RCC 7860 (cell line): ENCODE measurements around the gene PLXNB2.

ENCODE experiments used
- DNase-seq: peaks from one replicate; pipeline ENCODE4 v3.0.0-alpha.2; 2015; ENCODE audit warnings: low spot score
- FAIRE-seq: peaks from 2 replicates; lab custom pipeline; 2012; peaks lifted over from hg19 to GRCh38; lab: Jason Lieb, UNC

The PLXNB2 gene

GRCh38 chr22:50311606-50312351 lies 4.3 kb upstream of the PLXNB2 start:
- no peak for FAIRE-seq
- no peak for DNase-seq

DNA sequence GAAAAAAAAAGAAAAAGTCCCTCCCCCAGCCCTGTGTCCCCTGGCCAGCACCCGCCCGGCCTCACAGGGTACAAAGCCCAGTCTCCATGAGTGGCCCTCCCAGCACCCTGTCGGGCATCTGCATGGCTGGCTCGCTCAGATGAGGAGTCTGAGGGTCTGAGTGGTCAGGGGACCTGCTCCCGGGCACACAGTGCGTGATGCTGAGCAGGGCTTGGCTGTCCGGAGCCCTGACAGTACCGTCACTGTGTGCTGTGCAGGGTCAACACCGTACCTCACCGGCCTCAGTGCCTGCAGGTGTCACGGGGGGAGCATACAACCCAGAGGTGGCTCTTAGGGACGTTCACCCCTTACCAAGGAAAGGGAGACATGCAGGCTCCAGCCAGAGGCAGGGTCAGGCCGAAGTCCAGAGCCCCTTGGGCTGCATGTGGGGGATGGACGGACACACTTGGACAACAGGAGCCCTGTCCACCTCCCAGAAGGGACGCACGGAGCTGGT lies 3.6 kb upstream of the PLXNB2 start:
- no peak for FAIRE-seq
- no peak for DNase-seq

DNA sequence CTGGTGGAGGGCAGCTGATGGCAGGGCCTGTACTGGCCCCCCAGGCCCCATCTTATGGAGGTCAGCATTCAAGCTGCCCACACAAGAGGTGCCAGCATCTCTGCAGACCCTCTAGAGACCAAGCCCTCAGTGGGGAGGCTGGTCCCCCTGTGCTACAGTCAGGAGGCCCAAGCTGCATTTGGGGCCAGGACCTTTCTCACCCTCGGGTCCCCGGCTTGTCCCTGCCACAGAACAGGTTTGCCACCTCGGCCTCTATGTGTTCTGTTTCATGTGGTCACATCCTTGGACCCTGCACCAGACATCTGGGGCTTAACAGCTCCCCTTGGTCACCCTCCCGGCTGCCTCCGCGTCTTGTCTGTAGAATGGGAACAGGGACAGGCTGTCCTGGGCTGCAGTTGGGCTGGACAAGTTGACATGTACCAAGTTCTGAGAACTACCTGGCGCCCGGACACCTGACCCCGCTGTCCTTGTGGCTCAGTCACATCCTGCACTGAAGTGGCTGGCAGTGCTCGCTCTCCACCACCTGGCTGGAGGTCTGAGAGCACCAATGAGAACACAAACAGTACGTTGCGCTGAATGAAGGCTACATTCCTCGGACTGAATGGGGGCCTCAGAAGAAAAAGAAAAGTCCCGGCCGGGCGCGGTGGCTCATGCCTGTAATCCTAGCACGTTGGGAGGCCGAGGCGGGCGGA lies 2.7 kb upstream of the PLXNB2 start:
- DNase-seq (no peak), FAIRE-seq (no peak)

GRCh38 chr22:50309601-50309991 lies 2.1 kb upstream of the PLXNB2 start:
- FAIRE-seq: no peak

GRCh38 chr22:50308986-50309600 lies 1.6 kb upstream of the PLXNB2 start:
- DNase-seq (no peak), FAIRE-seq (no peak)

More at GRCh38 chr22:50309601-50309991, 2.1 kb upstream of the PLXNB2 start:
- DNase-seq: no peak

GRCh38 chr22:50308597-50308935 lies 1.1 kb upstream of the PLXNB2 start:
- FAIRE-seq: no peak
- DNase-seq: peak; percentile 75

GRCh38 chr22:50307890-50308596 lies 597 bp upstream of the PLXNB2 start:
- FAIRE-seq (no peak), DNase-seq (no peak)

DNA sequence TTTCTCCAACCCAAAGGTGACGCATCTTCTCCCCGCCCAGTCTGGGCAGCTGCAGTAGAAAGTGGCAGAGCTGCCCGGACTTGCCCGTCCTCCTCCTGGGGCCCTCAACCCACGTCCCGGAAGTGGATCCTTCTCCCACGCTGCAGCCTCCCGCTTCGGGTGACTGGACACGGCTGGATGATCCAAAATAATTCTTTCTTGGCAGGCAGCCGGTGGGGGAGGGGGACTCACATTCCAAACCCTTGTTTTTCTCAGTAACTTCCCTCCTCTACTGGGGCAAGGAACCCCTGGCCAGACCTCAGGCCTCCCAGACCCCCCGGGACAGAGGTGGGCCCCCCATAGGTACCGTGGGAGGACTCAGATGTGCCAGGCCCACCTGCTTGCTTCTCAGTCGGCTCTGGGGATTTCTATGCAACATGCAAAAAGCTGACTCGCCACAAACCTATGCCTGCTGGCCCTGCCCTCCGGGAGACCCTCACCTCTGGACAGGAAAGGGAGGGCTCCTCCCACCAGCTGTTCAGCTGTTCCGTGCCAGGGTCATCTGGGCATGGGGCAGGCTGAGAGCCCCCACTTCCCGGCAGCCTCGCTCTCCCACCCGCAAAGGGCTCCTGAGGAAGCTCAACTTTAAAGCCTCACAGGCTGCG lies 1.4 kb downstream of the PLXNB2 start:
- DNase-seq (peak; percentile 95), FAIRE-seq (peak; percentile 94)

- FAIRE-seq: no peak
- DNase-seq: no peak
These were observed 2.0 kb downstream of the PLXNB2 start for GRCh38 chr22:50305393-50305922.

GRCh38 chr22:50304528-50305392 lies 2.7 kb downstream of the PLXNB2 start:
- FAIRE-seq: no peak

DNA sequence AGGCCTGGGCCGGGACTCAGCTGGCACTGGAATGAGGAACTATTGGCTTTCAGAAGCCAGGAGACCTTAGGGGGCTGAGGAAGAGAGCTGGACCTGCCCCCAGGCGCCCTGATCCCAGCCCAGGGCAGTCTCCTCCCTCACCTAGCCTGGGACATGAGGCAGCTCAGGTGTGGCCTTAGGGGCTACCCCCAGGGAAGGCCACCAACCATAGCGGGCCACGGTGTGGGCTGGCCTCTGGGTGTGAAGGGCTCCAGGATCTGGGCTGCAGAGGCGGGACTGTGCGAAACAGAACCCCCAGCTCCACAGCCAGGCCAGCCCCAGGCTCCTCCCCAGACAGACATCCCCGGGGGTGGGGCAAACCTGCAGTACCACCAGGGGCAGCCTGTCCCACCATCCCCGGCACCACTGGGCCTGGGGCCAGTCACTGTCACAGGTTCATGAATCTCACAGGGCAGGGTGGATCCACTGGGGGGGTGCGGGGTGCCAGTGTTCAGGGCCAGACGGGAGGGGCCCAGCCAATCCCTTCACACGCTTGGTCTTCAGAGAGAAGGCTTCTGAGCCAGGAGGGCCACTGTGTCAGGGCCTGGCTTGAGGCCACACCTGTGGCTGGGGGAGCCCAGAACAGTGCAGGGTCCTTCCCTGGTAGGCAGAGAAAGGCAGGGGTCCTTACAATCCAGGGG lies 3.5 kb downstream of the PLXNB2 start:
- FAIRE-seq (no peak), DNase-seq (no peak)

More at GRCh38 chr22:50304528-50305392, 2.7 kb downstream of the PLXNB2 start:
- peak; percentile 45 for DNase-seq

- no peak for DNase-seq
These were observed 4.0 kb downstream of the PLXNB2 start for GRCh38 chr22:50303515-50303847.

GRCh38 chr22:50302564-50302963 lies 4.9 kb downstream of the PLXNB2 start:
- no peak for FAIRE-seq
- DNase-seq: no peak

More at GRCh38 chr22:50303515-50303847, 4.0 kb downstream of the PLXNB2 start:
- no peak for FAIRE-seq

GRCh38 chr22:50302041-50302541 lies 5.4 kb downstream of the PLXNB2 start:
- FAIRE-seq (no peak), DNase-seq (peak; percentile 11)

DNA sequence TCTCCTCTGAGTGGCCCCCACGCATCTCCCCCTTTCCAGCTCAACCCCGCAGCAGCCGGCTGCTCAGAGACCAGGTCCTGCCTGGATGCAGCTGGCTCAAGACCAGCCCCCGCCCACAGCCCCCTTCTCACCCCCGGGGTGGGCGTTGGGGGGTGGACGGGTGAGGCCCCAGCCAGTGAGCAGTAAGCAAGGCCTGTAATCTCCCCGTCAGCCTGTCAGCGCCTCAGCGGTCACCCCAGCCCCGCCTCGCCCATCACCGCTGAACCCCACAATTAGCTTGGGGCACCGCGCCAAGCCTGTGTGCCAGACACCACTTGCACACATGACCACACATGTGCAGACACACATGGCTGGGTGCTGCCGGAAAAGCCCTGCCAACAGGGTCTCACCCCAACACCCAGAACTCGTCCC lies 5.9 kb downstream of the PLXNB2 start:
- DNase-seq (no peak), FAIRE-seq (no peak)

- no peak for FAIRE-seq
These were observed 6.7 kb downstream of the PLXNB2 start for GRCh38 chr22:50300620-50301257.

DNA sequence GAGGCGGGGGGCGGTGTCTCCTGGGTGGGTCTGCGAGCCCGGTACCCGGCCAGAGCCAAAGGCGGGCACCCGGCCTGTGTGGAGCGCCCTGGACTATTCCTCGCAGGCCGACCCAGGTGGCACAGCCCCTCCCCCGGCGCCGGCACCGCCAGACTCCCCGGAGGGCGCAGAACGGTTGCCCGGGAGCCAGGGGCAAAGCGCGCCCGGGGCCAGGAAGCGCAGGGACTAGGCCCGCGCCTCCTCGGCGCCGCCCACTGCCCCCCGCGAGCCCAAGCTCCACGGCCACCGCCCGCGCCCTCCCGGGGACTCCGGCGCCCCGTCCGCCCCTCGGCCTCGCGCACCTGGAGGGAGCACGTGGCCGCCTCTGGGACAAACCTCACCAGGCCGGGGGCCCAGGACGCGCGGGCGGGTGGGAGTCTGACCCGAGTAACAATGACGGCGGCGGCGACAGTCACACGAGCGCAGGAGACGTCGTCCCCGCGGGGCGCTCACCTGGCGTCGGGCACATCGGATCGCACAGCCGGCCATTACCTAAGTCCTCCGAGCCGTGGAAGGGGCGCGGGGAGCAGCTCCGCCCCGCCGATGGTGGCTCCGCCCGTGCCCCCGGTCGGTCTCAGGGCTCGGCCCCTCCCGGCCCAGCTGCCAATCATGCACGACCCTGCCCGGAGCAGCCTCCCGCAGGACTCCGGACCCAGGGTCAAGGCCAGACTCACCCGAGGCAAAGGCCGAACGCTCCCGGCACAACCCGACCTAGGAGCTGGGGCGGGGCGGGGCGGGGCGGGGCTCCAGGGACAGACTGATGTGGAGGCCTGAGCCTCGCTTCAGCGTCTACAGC lies 7.4 kb downstream of the PLXNB2 start:
- FAIRE-seq: no peak
- DNase-seq: no peak

More at GRCh38 chr22:50300620-50301257, 6.7 kb downstream of the PLXNB2 start:
- no peak for DNase-seq
